Activated T-cell treated with anti-CD3 and anti-CD28 coated beads for 4 hours (primary cell): ENCODE results near the gene MS4A5.
"Not testable (repeated sequence)": the region's sequence is repeated elsewhere in the genome, so short reads cannot be mapped to it uniquely, and the experiment has no call there.

ENCODE experiments used
- DNase-seq: peaks from one replicate; pipeline ENCODE4 v3.0.0-alpha.2; 2020

MS4A5 gene, protein sequence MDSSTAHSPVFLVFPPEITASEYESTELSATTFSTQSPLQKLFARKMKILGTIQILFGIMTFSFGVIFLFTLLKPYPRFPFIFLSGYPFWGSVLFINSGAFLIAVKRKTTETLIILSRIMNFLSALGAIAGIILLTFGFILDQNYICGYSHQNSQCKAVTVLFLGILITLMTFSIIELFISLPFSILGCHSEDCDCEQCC

DNA sequence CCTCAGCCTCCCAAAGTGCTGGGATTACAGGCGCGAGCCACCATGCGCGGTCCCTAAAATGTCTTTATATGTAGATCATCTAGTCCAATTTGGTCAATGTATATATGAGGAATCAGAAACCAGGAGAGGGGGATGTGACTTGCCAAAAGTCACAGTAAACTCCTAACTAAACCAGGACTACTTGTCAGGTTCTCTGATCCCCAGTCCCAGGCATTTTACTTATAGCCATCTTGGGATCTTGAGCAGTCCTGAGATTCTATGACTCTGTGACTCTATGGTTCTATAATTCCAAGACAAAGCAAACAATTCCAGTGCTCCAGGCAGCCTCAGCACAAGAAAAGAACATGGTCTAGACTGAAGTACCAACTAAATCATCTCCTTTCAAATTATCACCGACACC, at the start of gene MS4A5:
TSS of gene MS4A5 (plus strand) at position 301 of the 400 bp plus-strand sequence. CDS start 103 bp downstream, outside the sequence.
- DNase-seq = no peak

DNA sequence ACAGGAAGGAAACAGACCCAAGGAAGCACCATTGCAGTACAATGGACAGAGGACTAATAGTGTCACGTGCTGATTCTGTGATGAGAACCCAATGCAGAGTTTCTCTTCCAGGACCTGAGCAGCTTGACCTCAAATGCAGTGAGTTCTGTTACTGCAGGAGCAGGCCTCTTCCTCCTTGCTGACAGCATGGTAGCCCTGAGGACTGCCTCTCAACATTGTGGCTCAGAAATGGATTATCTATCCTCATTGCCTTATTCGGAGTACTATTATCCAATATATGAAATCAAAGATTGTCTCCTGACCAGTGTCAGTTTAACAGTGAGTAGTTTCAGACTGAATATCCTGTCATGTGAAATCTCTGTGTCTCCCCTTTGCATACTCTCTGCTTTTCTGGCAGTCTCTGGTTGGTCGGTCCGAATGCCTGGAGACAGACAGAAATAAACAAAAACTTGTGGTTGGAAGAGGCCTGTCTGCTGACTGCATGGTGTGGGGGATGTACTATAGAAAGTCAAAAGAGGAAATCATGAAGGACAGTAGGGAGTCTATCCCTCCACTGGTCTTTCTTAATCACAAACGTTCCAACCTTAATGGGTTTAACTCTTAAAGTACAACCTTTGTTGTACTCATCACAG, 40.0 kb upstream of the MS4A5 start:
- DNase-seq = no peak

DNA sequence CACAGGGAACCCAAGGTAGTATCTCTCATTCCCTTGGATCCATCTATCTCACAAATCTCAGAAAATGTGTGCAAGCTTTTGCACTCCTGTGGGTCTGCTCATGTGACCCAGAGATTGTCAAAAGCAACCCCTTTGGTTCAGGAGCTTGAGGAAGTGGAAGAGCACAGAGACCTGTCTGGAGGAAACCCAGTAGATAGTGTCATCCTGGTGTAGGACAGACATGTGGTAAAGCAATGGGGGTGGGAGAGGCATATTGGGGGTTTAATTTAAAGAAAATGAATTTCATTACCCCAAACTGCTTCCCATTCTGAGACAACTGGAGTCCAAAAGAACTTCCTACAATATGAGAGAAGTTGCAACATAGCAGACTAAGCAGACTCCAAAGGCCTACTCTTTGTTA, 39.0 kb upstream of the MS4A5 start:
- DNase-seq = no peak

DNA sequence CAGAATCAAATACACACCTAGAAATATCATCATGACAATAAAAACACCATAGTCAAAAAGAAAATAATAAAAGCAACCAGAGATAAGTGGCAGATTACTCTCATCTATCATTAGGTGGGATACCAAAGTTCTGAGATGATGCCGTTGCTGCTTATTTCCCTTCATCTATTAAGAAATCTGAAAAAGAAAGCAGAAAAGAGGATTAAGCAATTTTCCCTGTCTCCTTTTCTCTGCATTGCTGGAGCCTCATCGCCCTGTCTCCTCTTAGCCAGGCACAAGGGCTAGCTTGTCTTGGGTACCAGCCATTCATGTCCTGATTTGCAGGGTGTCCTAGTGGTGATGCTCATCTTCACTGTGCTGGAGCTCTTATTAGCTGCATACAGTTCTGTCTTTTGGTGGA, 37.0 kb upstream of the MS4A5 start:
- no peak for DNase-seq

DNA sequence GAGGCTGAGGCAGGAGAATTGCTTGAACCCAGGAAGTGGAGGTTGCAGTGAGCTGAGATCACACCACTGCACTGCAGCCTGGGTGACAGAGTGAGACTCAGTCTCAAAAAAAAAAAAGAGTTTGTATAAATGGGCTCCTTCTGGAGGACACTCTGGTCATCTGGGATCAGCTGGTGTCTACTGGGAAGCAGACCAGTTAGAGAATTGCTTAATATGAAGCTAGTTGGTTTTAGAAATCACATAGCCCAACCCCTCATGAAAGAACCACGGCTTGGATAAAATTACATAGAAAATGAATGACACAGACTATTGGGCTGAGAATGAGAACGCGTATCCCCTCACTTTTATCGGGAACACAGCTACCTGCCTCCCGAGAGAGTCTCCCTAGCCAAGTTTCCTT, 36.4 kb upstream of the MS4A5 start:
- no peak for DNase-seq

DNA sequence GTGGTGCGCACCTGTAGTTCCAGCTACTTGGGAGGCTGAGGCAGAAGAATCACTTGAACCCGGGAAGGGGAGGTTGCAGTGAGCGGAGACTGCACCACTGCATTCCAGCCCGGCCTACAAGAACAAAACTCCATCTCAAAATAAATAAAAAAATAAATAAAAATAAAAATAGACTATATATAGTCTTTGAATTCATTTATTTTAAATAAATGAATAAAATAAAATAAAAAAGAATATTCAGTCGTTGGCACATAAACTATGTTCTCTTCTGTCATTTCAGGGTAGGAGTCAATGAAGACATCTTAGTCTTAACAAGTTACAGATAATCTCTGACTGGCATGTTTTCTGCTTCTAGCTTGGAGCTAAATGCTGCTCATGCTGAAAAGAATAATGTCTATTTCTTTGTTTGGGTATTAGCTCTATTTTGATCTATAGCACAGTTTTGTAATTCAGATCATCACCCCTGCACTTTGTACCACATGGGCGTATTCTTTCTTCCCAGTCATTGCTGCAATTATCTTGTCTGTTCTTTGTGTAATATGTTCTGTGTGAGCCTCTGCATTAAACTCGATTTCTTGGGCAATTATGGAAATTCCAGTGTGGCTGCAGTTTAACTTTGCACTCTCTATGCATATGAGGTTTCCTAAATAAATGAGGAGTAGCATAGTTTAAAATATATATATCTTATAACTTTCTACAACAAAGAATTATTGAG, 34.5 kb upstream of the MS4A5 start:
- DNase-seq = no peak

DNA sequence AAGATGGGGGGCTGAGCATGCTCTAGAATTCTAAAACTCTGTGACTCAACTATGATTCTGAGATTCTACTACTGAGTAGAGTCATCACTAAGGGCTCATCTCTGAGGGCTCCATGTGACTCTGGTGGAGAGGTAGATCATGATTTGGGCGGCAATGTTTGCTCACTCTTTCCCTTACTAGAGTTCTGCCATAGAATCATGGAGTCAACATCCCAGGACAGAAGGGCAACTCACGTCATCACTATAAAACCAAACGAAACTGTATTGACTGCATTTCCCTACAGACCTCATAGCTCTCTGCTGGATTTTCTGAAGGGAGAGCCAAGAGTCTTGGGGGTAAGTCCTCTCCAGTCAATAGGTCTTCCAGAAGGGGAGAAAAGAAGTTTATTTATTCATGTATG, 33.0 kb upstream of the MS4A5 start, which contains the start of gene MS4A14:
TSS of gene MS4A14 (plus strand) at position 78 of the 400 bp plus-strand sequence. CDS start at position 198, 120 bp downstream.
- no peak for DNase-seq

DNA sequence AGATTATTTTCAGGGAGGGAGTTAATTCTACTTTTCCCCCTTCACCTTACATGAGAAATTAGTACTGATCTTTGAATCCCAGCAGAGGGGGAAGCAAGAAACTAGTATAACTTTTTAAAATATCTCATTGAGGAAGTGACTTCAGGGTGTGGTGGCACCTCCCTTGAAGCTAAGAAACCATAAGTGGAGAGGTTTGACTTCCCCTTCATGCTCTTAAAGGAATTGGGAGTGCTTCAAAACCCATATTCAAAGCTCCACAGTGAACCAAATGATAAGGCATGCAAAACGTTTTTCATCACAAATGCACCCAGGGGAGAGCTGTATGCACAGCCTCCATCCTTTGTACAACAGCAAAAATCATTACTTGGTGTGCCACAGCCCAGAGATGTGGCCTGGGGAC, 32.6 kb upstream of the MS4A5 start:
- DNase-seq = no peak

DNA sequence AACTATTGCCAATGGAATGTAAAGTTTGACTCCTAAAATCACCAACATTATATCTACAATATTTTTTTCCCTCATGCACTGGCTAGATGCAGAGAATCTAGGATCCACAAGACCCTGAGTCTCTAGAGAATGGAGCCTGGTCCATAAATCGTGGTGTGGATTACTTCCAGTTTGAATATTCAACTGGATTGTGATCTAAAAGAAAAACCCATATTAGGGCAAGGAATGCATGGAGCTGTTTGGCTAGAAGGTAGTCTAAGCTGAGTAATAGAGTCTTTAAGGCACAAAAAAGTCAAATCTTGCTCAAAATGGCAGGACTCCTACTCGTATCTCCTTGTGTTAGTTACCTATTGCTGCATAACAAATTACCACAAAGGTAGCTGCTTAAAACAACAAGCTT, 9.4 kb upstream of the MS4A5 start:
- no peak for DNase-seq

DNA sequence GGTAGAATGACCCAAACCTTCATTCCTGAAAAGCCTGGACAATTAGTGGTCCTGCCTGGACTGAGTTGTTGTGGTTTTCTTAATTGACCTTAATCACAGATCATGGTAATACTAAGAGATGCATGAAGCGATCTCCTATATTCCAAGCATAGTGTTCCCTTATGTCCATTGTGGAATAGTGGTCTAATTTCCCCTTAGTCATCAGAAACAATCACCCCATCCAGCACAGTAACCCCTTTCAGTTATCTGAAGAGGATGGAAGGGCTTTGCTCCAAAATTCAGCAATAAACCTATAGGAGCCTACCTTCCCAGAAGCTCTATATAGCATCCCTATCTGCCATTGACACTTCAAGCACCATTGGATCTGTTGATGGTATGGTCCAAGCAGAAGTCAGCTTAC, 6.8 kb upstream of the MS4A5 start:
- no peak for DNase-seq

DNA sequence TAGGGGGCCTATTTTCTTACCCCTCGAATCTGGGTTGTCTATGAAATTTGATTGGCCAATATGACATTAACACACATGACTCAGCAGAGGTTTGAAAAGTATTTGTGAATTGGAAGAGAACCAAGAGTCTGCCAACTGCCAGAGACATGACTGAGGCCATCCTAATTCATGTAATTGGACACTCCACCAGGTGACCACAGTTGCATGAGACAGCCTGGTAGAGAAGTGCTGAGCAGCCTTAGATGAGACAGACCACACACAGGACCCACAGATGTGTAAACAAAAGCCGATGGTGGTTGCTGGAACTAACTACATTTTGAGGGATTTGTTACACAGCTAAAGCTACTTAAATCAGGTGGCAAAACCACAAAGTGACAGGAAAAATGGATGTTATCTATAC, 855 bp upstream of the MS4A5 start:
- DNase-seq = no peak

DNA sequence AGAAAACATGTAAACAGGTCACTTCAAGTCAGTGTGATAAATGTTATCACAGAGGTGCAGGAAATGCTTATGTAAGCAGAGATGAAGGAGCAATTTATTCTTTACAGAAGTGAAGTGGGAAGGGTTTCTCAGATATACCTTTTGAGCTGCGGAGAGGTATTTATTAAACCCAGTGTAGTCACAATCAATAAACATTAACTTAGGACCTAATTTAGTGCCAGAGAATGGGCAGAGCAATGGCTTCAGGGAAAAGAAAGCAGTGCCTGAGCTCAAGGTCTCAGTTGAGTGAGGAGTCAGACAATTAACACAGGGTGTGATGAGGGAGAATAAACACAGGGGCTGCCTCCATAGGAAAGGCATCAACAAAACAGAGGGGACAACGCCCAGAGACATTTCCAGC, 1.9 kb downstream of the MS4A5 start:
- no peak for DNase-seq

DNA sequence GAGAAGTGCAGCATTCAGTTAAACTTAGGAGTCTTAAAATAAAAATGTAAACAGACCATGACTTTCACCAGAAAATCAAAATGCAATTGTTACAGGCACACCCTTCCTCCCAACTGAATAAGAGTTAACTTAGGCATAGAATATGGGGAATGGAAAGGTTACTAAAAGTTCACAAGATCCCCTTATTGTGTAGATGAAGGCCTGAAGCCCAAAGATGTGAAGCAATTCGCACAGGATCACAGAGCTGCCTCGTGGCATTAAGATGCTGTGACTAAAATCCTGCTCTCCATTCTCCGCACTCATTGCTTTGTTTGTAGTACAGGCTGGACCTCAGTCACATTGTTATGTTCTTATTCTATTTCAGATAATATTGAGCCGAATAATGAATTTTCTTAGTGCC, 4.0 kb downstream of the MS4A5 start:
- no peak for DNase-seq

DNA sequence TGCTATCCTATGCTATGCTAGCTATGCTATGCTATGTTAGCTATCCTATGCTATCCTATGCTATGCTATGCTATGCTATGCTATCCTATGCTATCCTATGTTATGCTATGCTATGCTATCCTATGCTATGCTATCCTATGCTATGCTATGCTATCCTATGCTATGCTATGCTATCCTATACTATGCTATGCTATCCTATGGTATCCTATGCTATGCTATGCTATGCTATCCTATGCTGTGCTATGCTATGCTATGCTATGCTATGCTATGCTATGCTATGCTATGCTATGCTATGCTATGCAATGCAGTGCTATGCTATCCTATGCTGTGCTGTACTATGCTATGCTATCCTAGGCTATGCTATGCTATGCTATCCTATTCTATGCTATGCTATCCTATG, 17.7 kb downstream of the MS4A5 start:
- DNase-seq = no peak

DNA sequence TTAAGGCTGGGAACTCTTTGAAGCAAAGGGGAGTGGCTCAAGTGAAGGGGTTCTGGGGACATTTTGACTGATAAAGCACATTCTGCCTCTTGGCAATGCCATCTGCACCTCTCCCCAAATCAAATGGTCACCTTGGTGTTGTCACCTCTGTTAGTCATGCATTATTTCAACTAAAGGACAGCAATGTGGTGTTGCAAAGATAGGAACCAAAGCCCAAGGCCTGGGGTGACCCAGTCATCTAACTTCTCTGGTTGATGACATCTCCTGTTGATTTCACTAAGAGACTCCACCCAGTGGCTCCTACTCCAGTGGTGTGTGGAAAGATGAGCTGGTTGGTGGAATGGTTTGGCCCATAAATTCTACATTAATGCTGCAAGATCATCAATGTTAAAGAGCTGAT, 18.5 kb downstream of the MS4A5 start:
- no peak for DNase-seq

DNA sequence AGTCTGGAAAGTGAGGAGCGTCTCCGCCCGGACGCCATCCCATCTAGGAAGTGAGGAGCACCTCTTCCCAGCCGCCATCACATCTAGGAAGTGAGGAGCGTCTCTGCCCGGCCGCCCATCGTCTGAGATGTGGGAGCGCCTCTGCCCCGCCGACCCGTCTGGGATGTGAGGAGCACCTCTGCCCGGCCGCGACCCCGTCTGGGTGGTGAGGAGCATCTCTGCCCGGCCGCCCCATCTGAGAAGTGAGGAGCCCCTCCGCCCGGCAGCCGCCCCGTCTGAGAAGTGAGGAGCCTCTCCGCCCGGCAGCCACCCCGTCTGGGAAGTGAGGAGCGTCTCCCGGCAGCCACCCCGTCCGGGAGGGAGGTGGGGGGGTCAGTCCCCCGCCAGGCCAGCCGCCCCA, 21.8 kb downstream of the MS4A5 start:
- DNase-seq = not testable (repeated sequence)

DNA sequence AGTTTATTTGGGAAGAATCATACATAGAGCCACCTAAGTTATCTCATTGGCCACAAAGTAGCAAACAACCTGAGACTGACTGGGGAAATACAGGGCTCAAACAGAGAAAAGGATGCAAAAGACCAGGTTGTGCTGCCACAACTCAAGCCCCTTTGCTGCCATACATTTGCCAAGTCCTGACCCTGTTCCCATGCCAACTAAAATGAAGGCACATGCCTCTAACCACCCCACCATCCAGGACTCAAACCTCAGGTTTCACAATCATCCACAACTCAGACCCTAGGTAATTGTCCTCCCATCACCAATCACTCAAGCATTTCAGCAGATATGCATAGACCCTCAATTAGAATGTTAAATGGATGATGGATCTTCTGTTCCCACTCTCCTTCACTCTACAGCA, 24.8 kb downstream of the MS4A5 start:
- DNase-seq = no peak

DNA sequence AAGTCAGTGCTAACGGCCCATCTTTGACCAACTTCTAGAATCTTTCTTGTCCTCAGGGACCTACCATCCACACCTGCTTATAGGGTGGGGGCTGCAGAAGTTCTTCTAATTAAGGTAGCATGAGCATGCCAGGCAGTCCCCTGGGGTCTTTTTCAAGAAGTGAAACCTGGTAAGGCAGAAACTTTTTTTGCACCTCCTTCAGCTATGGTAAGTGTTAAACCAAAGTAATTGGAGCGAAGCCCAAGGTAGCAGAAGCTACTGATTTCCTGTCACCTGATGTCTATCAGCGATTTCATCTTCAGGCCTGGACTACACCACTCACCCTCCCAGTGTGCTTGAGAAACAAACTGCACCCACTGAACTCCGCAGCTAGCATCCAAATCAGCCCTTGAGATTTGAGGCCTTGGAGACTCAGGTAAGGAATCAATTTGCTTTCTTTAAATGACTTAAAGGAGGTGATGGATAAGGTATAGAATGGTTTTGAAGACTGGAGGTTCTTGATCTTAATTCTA, 26.2 kb downstream of the MS4A5 start, which contains the start of gene MS4A1:
TSS of gene MS4A1 (plus strand) at position 317 of the 512 bp plus-strand sequence. CDS start 6,528 bp downstream, outside the sequence.
- DNase-seq = no peak

DNA sequence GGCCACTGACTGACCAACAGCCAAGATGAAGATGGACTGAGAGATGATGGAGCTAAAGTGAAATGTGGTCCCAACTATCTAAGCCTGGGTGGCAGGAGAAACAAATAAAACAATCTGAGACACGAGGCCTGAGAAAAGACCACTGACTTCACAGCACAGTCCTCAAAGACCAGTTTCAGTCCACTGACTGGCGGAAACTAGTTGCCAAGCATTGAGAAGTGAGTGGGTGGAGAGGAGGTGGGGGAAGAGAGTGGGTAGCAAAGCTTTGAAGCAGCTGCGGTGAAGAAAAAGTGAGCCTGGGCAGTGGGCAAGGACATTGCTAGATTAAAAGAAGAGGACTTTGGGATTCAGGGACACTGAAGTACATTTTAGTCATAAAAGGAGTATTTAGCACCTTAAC, 28.2 kb downstream of the MS4A5 start:
- no peak for DNase-seq

DNA sequence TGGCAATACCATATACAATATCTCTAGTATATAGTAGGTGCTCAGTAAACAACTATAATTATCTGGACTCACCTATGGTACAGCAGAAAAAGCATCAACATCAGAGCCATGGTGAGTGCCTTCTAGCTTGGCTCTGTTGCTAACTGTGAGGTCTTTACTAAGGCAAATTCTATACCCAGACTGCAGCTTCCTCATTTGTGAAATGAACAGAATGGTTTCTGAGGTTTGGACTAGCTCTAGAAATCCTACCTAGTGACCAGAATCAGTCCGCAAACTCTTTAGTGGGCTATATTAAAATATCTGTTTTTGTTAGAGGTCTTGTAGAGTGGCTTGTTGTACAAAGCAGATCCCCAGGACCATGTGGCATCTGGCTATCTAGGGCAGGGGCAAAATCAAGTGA, 30.0 kb downstream of the MS4A5 start:
- DNase-seq = no peak

DNA sequence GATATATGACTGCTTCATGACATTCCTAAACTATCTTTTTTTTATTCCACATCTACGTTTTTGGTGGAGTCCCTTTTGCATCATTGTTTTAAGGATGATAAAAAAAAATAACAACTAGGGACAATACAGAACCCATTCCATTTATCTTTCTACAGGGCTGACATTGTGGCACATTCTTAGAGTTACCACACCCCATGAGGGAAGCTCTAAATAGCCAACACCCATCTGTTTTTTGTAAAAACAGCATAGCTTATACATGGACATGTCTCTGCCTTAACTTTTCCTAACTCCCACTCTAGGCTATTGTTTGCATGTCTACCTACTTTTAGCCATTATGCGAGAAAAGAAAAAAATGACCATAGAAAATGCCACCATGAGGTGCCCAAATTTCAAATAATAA, 39.5 kb downstream of the MS4A5 start:
- no peak for DNase-seq

DNA sequence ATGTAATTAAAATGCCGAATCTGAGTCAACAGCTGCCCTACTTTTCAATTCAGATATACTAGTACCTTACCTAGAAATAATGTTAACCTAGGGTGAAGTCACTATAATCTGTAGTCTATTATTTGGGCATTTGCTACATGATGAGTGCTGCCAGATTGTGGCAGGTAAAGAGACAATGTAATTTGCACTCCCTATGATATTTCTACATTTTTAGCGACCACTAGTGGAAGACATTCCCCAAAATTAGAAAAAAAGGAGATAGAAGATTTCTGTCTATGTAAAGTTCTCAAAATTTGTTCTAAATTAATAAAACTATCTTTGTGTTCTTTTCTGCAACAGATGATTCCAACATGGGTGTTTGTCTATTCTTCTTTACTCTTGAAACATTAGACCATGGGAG, 40.4 kb downstream of the MS4A5 start:
- DNase-seq = no peak

DNA sequence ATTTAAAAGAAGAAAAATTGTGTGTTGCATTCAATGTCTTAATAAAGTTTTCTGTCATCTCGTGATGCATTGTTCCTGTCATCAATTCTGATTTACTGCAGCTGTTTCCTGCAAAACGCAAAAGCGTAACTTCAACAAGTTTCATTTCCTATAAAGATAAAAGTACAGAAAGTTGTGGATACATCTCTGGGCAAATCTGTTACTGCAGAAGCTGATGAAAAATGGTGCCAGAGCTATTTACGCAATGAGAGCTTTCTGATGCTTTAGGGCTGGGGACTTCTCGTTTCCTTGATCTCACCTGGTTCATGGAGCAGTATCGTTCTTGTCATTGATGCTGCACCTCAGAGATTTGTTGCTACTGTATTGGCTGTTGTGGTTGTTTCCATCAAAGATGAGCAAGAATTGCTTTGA, 47.7 kb downstream of the MS4A5 start:
- DNase-seq = no peak

DNA sequence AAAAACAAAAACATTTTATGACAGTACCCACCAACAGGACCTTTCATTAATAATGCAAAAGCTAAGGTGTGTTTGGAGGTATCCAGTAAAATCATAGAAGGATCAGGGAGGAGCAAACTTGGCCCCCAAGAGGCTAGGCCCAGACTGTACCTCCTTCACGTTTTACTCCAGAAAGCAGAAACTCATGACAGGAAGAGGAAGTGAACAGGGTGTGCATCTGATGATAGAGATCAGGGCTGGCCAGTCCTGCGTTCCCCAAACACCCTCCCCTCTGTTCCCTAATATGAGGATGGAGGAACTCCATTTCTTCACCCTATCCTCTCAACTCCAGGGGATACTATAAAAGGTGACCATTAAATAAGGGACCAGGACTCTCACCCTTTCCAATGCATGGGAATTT, 53.0 kb downstream of the MS4A5 start:
- no peak for DNase-seq
